Left lung (tissue), 10 donors: ENCODE measurements around the gene C20orf144. TPM values are rescaled to one million over a fixed set of nuclear protein-coding genes. Genes with fewer than 3 reads are reported as not detected.

Source experiments
- ATAC-seq: fragments of 200-7000 bp; cut with Tn5 transposase; one replicate; pipeline ENCODE4 v1.9.1; 2020; ENCODE audit warnings: moderate library complexity
- DNase-seq, 4 donors: peaks; one replicate each; pipeline ENCODE4 v3.0.0-alpha.2; 2013 to 2020
- H3K27ac ChIP-seq, 2 donors: fragments of 200-600 bp; sonication (generic) in 1 of 2; one replicate each; pipeline versions ENCODE4 v1.5.0 to v1.8.0; 2020 to 2021
- H3K27me3 ChIP-seq, 2 donors: fragments of 200-600 bp; sonication (generic) in 1 of 2; one replicate each; pipeline versions ENCODE4 v1.5.0 to v1.8.0; 2020 to 2021
- H3K36me3 ChIP-seq, 2 donors: fragments of 200-600 bp; sonication (generic) in 1 of 2; one replicate each; pipeline versions ENCODE4 v1.5.0 to v1.8.0; 2020 to 2021
- H3K4me1 ChIP-seq, 2 donors: fragments of 200-600 bp; one replicate each; pipeline ENCODE4 v1.8.0; 2021
- H3K4me3 ChIP-seq, 2 donors: fragments of 200-600 bp; sonication (generic) in 1 of 2; one replicate each; pipeline versions ENCODE4 v1.5.0 to v1.8.0; 2020 to 2021; ENCODE audit warnings: mild to moderate bottlenecking in 1 of 2
- H3K9me3 ChIP-seq, 2 donors: fragments of 200-600 bp; sonication (generic) in 1 of 2; one replicate each; pipeline versions ENCODE4 v1.5.0 to v1.8.0; 2020 to 2021
- CTCF ChIP-seq, 2 donors: fragments of 200-600 bp; sonication (generic) in 1 of 2; IDR thresholded peaks; one replicate each; pipeline versions ENCODE4 v1.5.0 to v1.8.0; 2021; ENCODE audit warnings: antibody characterized with exemption in 2 of 2
- intact Hi-C, 2 donors: fragments of 100-400 bp; cut with DNase I; formaldehyde crosslinking; loops; one replicate each; pipeline versions ENCODE4 v1.11.2 to v1.14.2; 2022
- polyA plus RNA-seq, 6 donors: library from polyadenylated mRNA; unstranded; fragments of 120-200 nt; gene quantifications; one replicate each; pipeline ENCODE4 v1.2.1, GENCODE V29; 2013; ENCODE audit not compliant: insufficient read length in 6 of 6
- total RNA-seq, 2 donors: library from RNA; stranded (reverse); fragmentation: NEBNext Ultra II Directional; extraction: Animal tissue kit (Norgen Biotek cat#: 25700); gene quantifications; one replicate each; pipeline ENCODE4 v1.2.1, GENCODE V29; 2021
- donor health status: DM: no; HTN: yes; CAD: no.
- donor health status: DM: no; HTN: no; CAD: no.

C20orf144 gene
- total and polyA plus RNA-seq, 8 donors: 0.24 to 0.78 (median 0.34) TPM; not detected in 1

GRCh38 chr20:33649201-33649681, 12.9 kb upstream of the C20orf144 start:
- Histone ChIP-seq H3K36me3 (peaks cover 0 to 17% of the 10 kb centered on the region in 2 donors), H3K27me3 (no peaks in the 10 kb centered on the region), H3K27ac (peak overlapping the region in 1 of 2 donors; percentile 2), H3K4me3 (no peak overlapping the region), H3K9me3 (no peaks in the 10 kb centered on the region), H3K4me1 (peaks cover 10 to 15% of the 10 kb centered on the region in 2 donors)
- TF ChIP-seq CTCF (IDR thresholded peaks at IDR 0.05): no peak
- ATAC-seq (peak; percentile 65), DNase-seq (peak in 2 of 4 donors; percentile 60 to 84)
- intact Hi-C loops: no loop called here

GRCh38 chr20:33650111-33650752, 11.9 kb upstream of the C20orf144 start:
- intact Hi-C loops: loop anchor here in 1 of 2 donors (5.0 kb wide), 1 partner anchor 188 kb away; no protein-coding TSS in a partner anchor

GRCh38 chr20:33650753-33651561, 11.2 kb upstream of the C20orf144 start:
- TF ChIP-seq CTCF (IDR thresholded peaks at IDR 0.05): no peak
- intact Hi-C loops: loop anchor here in 1 of 2 donors (5.0 kb wide), 1 partner anchor 189 kb away; no protein-coding TSS in a partner anchor
- DNase-seq (peak in 1 of 4 donors; percentile 52), ATAC-seq (peak; percentile 11)
- Histone ChIP-seq H3K4me3 (no peak overlapping the region), H3K36me3 (peaks cover 0 to under 1% of the 10 kb centered on the region in 2 donors), H3K27ac (no peak overlapping the region), H3K27me3 (no peaks in the 10 kb centered on the region), H3K4me1 (peaks cover 10 to 15% of the 10 kb centered on the region in 2 donors), H3K9me3 (no peaks in the 10 kb centered on the region)

More at GRCh38 chr20:33650111-33650752, 11.9 kb upstream of the C20orf144 start:
- no peak for ATAC-seq
- H3K4me3 ChIP-seq: no peak overlapping the region
- TF ChIP-seq CTCF (IDR thresholded peaks at IDR 0.05): no peak
- DNase-seq: peak in 1 of 4 donors; percentile 25
- H3K36me3 ChIP-seq: peaks cover 0 to 8% of the 10 kb centered on the region in 2 donors
- no peaks in the 10 kb centered on the region for H3K9me3 ChIP-seq
- H3K27ac ChIP-seq: no peak overlapping the region
- peaks cover 10 to 15% of the 10 kb centered on the region in 2 donors for H3K4me1 ChIP-seq
- no peaks in the 10 kb centered on the region for H3K27me3 ChIP-seq

GRCh38 chr20:33651562-33652048, 10.5 kb upstream of the C20orf144 start:
- Histone ChIP-seq H3K9me3 (no peaks in the 10 kb centered on the region), H3K4me3 (no peak overlapping the region), H3K27ac (no peak overlapping the region), H3K36me3 (peaks cover 0 to 1% of the 10 kb centered on the region in 2 donors), H3K4me1 (peaks cover 10 to 15% of the 10 kb centered on the region in 2 donors), H3K27me3 (no peaks in the 10 kb centered on the region)
- intact Hi-C loops: loop anchor here in 1 of 2 donors (5.0 kb wide), 1 partner anchor 189 kb away; no protein-coding TSS in a partner anchor
- ATAC-seq (no peak), DNase-seq (peak in 1 of 4 donors; percentile 23)
- TF ChIP-seq CTCF (IDR thresholded peaks at IDR 0.05): no peak
